Urinary bladder (tissue), 4 donors: Measurements from ENCODE around the gene PEAR1. TPM values are rescaled to one million over a fixed set of nuclear protein-coding genes. Genes with fewer than 3 reads are reported as not detected.
"Not testable (repeated sequence)": the region's sequence is repeated elsewhere in the genome, so short reads cannot be mapped to it uniquely, and the experiment has no call there.

Experiments
- DNase-seq: peaks from one replicate; pipeline ENCODE4 v3.0.0-alpha.2; 2015; ENCODE audit errors: extremely low spot score
- H3K27ac ChIP-seq: one replicate; pipeline ENCODE4 v1.5.1; 2013; ENCODE audit warnings: low read depth, mild to moderate bottlenecking, moderate library complexity
- H3K36me3 ChIP-seq: one replicate; pipeline ENCODE4 v1.6.1; 2013; ENCODE audit warnings: mild to moderate bottlenecking, moderate library complexity; ENCODE audit not compliant: insufficient read depth
- H3K4me1 ChIP-seq: one replicate; pipeline ENCODE4 v1.6.1; 2013; ENCODE audit warnings: mild to moderate bottlenecking, moderate library complexity; ENCODE audit not compliant: insufficient read depth
- H3K4me3 ChIP-seq: one replicate; pipeline ENCODE4 v1.5.1; 2013; ENCODE audit warnings: low read depth, low read length
- WGBS: extraction: QIAGEN DNeasy Blood & Tissue Kit; methylation state at CpG from one replicate; pipeline ENCODE4 v1.1.7; 2013; 5-methylcytosine and 5-hydroxymethylcytosine counted together
- polyA plus RNA-seq: library from polyadenylated mRNA; stranded (reverse); fragments of 200-250 nt; gene quantifications from one replicate; pipeline ENCODE4 v1.2.3, GENCODE V29; 2013
- total RNA-seq: library from RNA; depleted of rRNA; stranded (reverse); fragments of >200 nt; gene quantifications from one replicate; pipeline ENCODE4 v1.2.3, GENCODE V29; 2014
- donor health status: healthy with polysubstance abuse.
- donor health status: healthy.

Gene PEAR1
- total and polyA plus RNA-seq, 2 donors: 9.3 to 13.1 TPM

- WGBS: 84% methylated on average over 13 of the region's 13 CpGs
- Histone ChIP-seq H3K4me3 (no peak overlapping the region), H3K4me1 (no peaks in the 10 kb centered on the region), H3K36me3 (no peaks in the 10 kb centered on the region), H3K27ac (no peak overlapping the region)
- DNase-seq: no peak
Measured at GRCh38 chr1:156913809-156914387, 20.4 kb downstream of the PEAR1 start.

- no peaks in the 10 kb centered on the region for H3K36me3 ChIP-seq
- 70% methylated on average over 9 of the region's 9 CpGs for WGBS
Measured at GRCh38 chr1:156914440-156914856, 20.9 kb downstream of the PEAR1 start.

GRCh38 chr1:156920233-156921052 lies 26.9 kb downstream of the PEAR1 start, which contains the start of gene LRRC71:
Gene LRRC71, plus strand, starts transcription at chr1:156920632. Its CDS starts 172 bp downstream, at chr1:156920804.
- peak within 1 kb of the TSS; percentile 7 for H3K4me3 ChIP-seq
- H3K27ac ChIP-seq: no peak within 1 kb of the TSS
- DNase-seq: no peak
- H3K36me3 ChIP-seq: no peaks in the 10 kb centered on the region
- WGBS: 5% methylated on average over 71 of the region's 71 CpGs
- H3K4me1 ChIP-seq: no peaks in the 10 kb centered on the region

More at GRCh38 chr1:156914440-156914856, 20.9 kb downstream of the PEAR1 start:
- no peaks in the 10 kb centered on the region for H3K4me1 ChIP-seq
- no peak for DNase-seq
- no peak overlapping the region for H3K27ac ChIP-seq
- no peak overlapping the region for H3K4me3 ChIP-seq

GRCh38 chr1:156921053-156921529 lies 27.6 kb downstream of the PEAR1 start:
- DNase-seq: no peak
- no peaks in the 10 kb centered on the region for H3K36me3 ChIP-seq
- no peak overlapping the region for H3K27ac ChIP-seq
- WGBS: 69% methylated on average over 7 of the region's 7 CpGs
- no peak overlapping the region for H3K4me3 ChIP-seq
- no peaks in the 10 kb centered on the region for H3K4me1 ChIP-seq

GRCh38 chr1:156922986-156923669 lies 29.6 kb downstream of the PEAR1 start:
- H3K4me1 ChIP-seq: no peaks in the 10 kb centered on the region
- no peak overlapping the region for H3K27ac ChIP-seq
- H3K4me3 ChIP-seq: no peak overlapping the region
- DNase-seq: no peak
- H3K36me3 ChIP-seq: no peaks in the 10 kb centered on the region
- 13% methylated on average over 11 of the region's 11 CpGs for WGBS

- Histone ChIP-seq H3K4me3 (no peak overlapping the region), H3K27ac (no peak overlapping the region), H3K4me1 (no peaks in the 10 kb centered on the region), H3K36me3 (no peaks in the 10 kb centered on the region)
- DNase-seq: no peak
- 3% methylated on average over 64 of the region's 64 CpGs for WGBS
Measured at GRCh38 chr1:156923670-156924477, 30.4 kb downstream of the PEAR1 start.

GRCh38 chr1:156924478-156925153 lies 31.1 kb downstream of the PEAR1 start:
- no peak for DNase-seq
- H3K4me1 ChIP-seq: no peaks in the 10 kb centered on the region
- H3K27ac ChIP-seq: no peak overlapping the region
- no peaks in the 10 kb centered on the region for H3K36me3 ChIP-seq
- H3K4me3 ChIP-seq: no peak overlapping the region
- 41% methylated on average over 22 of the region's 22 CpGs for WGBS

GRCh38 chr1:156925154-156926010 lies 31.9 kb downstream of the PEAR1 start:
- no peaks in the 10 kb centered on the region for H3K4me1 ChIP-seq
- H3K36me3 ChIP-seq: no peaks in the 10 kb centered on the region
- H3K4me3 ChIP-seq: no peak overlapping the region
- no peak for DNase-seq
- no peak overlapping the region for H3K27ac ChIP-seq
- WGBS: 87% methylated on average over 5 of the region's 5 CpGs

GRCh38 chr1:156926175-156926574 lies 32.7 kb downstream of the PEAR1 start:
- H3K4me3 ChIP-seq: no peak overlapping the region
- WGBS: 52% methylated on average over 3 of the region's 3 CpGs
- H3K36me3 ChIP-seq: no peaks in the 10 kb centered on the region
- H3K27ac ChIP-seq: no peak overlapping the region
- H3K4me1 ChIP-seq: no peaks in the 10 kb centered on the region
- DNase-seq: no peak

GRCh38 chr1:156926695-156927094 lies 33.2 kb downstream of the PEAR1 start:
- WGBS: 86% methylated on average over 6 of the region's 6 CpGs
- not testable (repeated sequence) for H3K36me3 ChIP-seq, DNase-seq, H3K4me3 ChIP-seq, H3K4me1 ChIP-seq, H3K27ac ChIP-seq

- Histone ChIP-seq H3K4me3 (no peak overlapping the region), H3K4me1 (no peaks in the 10 kb centered on the region), H3K27ac (no peak overlapping the region), H3K36me3 (no peaks in the 10 kb centered on the region)
- WGBS: 6% methylated on average over 64 of the region's 64 CpGs
- DNase-seq: no peak
Measured at GRCh38 chr1:156927215-156928042, 33.9 kb downstream of the PEAR1 start.
